Activated gamma-delta T cell treated with anti-CD3 and anti-CD28 coated beads, Interleukin-2, amount 50 U/mL, for 16 hours (primary cell): ENCODE results near the gene SMAD3.

Experiments used
- DNase-seq: peaks from one replicate; pipeline ENCODE4 v3.0.0-alpha.2; 2020; ENCODE audit warnings: low read depth

Gene SMAD3

DNA sequence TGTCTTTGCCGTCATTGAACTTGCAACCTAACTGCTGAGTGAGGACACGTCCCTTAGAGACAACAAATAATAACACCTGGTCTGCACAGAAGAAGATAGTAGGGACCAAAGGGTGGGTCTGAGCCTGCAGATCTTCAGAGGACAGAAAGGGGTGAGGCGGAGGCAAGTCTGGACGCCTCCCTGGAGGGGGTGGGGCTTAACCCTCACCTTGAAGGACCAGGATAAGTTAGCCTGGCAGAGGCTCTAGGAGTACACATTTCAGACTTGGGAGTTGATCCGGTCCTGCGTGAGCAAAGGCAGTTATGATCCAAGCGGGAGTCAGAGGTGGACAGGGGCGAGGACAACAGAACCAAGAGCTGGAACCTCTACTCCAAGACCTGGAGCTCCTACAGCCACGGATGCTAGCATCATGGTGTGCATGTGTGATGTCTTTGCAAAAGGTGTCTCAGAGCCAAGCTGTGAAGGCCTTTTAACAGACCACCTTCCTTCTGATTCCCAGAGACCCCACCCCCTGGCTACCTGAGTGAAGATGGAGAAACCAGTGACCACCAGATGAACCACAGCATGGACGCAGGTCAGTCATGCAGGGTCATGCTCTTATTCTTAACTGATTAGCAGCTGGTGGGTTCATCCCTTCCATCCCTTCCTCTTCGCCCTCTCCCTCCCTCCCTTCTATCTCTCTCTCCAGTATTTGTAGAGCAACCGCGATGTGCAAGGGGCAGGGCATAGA is 101.0 kb downstream of the SMAD3 start:
- DNase-seq = no peak

DNA sequence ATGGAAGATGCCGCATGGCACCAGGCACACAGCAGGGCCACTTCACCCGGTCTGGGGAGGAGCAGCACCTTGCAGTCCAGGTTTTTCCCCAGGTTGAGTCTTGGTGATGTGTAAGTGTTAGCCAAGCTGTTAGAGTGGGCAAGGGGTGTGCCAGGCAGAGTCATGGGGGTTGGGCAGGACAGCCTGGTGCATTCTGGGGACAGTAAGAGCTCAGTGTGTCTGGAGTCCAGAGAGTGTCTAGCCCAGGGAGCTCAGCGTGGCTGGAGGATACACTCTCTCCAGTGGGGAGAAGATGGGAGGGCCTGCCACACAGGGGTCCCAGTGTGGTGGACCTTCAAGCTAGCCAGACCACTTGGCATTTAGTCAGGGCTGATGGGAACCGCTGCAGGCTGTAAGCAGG is 101.7 kb downstream of the SMAD3 start:
- DNase-seq = no peak

DNA sequence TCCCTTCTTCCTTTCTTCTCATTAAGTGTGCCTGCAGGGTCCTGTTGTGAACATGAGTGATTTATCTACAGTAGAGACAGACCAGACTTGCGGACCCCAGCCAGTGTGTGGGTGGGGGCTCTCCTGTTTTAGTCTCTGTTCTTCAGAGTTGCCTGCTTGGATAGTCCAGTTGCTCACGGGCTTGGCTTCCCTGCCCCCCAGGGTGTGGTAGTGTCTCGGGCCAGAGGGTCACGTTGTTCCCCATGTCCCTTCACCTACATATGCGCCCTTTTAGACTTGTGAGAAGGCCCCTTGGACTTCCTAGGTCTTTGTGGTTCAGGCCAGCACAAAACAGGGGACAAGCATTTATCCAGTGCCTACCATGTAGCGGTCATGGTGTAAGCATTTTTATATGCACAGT is 103.3 kb downstream of the SMAD3 start:
- DNase-seq = no peak

DNA sequence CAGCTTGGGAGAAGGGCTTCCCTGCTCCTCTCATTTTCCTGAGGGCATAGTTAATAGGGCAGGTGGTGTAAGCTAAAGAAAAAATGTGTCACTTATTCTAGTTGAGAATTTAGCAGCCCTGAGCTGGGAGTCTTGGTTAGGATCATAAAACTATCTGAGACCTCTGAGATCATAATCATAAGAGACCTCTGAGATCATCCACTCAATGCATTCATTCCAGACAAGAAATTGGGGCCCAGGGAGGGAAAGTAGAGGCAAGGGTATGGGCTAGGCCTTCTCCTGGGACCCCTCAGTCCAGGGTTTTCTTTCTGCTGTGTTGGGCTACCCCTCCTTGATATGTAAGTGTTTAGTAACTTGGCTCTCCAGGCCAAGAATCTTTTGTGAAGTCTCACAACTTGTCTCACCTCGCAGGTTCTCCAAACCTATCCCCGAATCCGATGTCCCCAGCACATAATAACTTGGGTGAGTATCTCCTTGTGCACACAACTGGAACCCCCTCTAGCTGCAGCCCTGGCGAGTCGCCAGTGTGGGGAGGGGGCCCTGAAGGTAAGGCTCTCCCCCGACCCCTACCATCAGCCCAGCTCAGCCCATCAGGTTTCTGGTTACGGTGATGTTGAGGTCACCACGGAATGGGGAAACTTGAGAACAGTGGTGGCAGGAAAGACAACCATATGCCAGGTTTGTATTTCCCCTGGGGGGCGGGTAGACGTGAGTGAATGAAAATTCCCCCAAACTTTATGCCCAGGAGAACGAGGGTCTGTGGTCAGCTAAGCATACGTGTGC is 104.9 kb downstream of the SMAD3 start:
- no peak for DNase-seq

DNA sequence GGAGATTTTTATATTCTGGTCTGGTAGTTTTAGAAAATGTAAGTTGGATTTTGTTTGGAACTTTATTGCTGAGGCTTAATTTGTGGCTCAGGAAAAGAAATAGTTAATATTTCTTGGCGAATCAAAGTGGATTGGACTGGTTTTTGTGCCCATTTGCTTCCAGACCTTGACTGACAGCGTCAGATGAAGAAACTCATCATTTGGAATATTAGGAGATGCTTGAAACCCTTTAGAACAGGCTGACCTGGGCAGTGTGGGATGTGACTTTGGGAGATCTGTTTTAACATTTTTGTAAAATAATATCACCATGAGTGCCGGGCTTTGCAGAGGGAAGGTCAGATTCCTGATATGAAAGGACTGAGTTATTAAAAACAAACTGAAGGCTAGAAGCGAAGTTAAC is 106.1 kb downstream of the SMAD3 start:
- no peak for DNase-seq

DNA sequence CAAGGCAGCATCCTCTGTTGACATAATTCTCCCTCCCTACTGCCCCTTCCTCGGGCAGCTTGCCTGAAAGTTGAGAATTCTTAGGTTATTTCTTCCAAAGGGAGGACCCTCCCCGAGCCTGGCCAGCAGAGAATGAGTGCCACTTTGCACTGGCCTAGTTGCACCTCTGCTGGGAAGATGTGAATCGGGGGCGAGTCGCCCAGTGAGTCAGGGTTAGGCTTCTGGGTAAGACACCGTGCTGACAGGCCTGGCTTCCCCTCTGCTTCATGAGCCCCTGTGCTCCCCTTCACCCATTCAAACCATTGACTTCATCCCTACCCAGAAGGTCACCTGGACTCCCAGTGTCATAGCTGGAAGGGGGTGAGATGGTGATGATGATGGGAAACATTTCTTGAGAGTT is 106.8 kb downstream of the SMAD3 start:
- DNase-seq = no peak

DNA sequence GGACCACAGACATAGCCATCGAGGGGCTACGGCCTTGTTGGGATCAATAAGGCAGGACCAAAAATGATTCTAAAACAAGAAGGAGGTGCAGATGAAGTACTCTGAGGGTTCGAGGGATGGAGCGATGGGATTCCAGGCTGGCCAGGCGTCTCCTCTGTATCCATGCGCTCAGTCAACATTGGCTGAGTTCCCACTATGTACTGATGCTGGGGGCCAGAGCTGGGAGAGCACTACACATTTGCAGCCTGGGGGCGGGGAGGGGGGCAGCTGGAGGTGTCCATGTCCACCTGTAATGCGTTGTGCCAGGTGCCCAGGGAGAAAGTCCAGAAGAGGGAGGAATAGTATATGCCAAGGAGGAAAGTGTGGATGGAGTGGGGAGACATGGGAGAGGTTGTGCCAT is 107.6 kb downstream of the SMAD3 start:
- DNase-seq = no peak

DNA sequence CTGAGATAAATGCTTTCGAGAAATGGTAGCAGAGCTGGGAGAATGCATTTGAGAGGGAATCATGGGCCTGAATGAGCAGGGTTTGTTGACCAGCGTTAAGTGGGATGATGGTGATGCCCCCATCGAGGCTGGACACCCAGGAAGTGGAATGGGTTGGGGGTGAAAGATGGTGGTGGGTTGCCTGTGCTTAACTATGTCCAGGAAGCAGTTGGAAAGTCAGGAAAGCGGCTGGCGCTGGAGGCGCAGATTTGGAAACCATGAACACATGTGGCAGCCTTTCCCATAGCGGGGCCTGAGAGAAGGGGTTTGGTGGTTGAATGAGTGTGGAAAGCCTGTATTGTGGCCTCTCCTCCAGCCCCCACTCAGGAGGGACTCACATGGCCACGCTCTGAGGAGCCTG is 108.4 kb downstream of the SMAD3 start:
- no peak for DNase-seq

DNA sequence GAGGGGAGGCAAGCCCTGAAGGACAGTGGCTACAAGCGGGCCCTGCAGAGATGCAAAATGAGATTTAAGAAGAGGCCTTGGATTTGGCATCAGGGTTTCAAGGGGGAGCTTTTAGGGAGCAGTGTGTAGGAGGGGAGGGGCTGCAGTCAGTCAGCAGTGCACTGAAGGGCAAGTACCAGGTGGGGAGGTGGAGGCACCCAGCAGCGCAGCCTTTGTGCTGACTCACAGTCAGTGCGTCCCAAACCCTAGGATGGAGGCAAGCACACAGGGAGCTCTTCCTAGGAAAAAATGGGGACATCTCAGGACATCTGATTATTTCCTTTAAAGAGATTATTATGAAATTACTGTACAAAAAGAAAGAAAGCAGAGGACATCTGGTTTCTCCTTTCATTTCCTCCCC is 109.0 kb downstream of the SMAD3 start:
- no peak for DNase-seq

DNA sequence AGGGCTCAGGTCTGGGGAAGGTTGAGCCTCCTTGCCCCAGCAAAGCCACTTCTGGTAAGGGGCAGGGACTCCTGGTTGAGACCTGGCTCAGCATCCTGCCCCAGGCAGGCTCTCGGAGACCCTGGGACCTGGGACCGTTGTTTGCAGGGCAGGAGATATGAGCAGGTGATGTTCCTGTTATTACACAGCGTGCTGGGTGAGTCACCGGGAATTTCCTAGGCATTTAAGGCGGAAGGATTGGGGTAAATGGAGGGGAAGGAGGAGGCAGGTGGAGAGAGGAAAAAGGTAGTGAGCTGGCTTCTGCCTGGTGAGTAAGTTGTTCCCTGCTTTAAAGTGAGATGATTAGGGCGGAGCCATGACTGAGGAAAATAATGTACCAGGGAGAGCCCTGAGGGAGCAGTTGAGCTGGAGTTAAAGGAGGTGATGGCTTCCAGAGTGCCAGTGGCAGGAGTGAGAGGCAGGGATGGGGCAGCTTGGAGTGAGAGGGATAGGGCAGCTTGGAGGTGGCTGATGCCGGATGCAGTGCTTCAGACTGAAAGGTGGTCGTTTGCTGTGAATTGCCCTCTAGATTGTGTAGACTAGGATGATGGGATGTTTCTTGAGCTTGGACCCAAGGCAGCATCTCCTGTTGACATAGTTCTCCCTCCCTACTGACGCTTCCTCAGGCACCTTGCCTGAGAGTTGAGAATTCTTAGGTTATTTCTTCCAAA is 109.6 kb downstream of the SMAD3 start:
- DNase-seq = no peak

DNA sequence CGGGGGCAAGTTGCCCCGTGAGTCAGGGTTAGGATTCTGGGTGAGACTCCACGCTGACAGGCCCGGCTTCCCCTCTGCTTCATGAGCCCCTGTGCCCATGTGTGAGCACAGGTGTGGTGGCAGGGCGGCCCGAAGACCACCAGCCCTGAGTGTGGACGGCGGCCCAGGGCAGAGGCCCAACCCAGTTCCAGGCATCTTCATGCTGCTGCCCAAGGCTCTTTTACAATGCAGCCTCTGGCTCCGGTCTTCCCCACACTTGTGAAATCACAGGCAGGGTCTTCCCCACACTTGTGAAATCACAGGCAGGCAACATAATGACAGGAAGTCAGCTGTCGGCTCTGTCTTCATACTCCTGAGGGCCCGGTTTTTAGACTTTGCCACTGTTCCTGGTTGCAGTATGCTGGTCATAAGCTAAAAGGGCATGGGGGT is 110.3 kb downstream of the SMAD3 start:
- no peak for DNase-seq

DNA sequence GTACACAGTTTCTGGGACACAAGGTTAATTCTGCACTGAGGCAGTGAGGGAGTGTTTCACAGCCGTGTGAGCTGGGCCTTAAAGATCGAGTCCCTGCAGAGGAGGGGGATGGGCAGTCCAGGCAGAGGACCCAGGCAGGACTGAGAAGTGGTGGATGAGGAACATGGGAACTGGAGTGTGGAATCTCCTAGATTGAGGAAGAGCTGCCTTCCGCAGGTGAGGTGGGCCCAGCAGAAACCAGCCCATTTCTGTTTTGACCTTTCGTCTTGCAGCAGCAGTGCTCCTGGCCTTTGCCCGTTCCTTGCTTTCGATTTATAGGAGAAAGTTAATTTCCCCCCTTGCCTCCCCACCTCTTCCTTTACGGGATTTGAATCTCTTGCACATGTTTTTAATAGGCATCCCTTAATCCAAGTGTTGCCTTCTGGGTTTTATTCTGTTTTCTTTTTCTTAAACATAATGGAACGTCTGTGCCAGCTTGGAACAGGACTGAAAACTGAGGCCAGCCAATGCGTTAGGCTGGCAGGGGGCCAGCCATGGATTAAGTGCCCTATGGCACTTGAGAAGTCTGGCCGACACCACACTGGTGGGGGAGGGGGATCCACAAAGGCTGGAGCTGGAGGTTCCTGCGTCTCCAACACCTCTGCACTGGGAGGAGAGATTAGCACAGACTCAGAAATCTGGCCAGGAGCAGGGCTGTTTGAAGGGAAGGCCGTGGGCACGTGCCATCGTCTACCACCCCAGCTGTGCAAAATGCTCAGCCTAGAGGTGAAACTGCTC is 111.0 kb downstream of the SMAD3 start:
- DNase-seq = no peak

DNA sequence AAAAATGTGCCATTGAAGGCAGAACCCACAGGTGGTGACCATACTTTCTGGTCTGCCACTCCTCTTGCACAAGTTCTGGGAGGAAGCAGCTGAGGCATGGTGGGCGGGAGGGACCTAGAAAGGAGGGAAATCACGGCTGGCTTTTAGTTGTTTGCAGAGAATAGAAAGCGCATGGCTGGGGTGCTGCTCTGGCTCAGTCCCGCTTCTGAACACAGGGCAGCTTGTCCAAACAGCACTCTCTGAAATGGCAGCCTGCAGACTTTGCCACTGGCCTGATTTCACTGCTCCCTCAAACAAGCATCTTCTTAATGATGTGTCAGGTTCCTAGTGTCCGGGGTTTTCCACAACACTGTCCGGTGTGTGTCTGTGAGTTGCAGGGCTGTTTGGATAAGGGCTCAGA is 112.3 kb downstream of the SMAD3 start:
- no peak for DNase-seq

DNA sequence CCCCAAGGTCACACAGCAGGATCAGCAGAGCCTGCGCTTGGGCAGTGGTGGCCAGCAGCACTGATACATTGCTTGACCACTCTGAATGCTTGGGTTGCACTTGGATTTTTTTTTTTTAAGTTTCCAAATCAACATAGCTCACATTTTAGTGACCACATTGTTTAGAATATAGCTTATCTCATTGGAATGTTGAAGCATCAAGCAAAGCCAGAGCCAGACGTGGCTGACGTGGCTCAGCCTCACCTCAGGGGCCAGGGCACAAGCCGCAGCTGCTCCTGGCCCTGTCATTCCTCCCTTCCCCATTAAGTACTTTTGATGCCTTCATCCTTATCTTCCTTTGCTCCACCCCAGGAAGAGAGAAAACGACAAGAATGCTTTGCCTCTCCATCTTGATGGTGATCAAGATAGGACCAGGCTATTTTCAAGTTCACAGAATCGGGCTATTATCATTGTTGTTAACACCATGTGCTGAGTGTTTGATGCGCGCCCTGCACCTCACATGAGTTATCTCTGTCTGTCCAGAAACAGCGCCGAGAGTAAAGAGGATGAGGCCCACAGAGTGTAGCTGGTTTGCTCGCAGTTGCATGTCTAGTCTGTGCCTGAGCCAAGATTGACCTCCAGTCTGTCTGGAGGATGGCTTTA is 113.3 kb downstream of the SMAD3 start:
- DNase-seq = no peak

DNA sequence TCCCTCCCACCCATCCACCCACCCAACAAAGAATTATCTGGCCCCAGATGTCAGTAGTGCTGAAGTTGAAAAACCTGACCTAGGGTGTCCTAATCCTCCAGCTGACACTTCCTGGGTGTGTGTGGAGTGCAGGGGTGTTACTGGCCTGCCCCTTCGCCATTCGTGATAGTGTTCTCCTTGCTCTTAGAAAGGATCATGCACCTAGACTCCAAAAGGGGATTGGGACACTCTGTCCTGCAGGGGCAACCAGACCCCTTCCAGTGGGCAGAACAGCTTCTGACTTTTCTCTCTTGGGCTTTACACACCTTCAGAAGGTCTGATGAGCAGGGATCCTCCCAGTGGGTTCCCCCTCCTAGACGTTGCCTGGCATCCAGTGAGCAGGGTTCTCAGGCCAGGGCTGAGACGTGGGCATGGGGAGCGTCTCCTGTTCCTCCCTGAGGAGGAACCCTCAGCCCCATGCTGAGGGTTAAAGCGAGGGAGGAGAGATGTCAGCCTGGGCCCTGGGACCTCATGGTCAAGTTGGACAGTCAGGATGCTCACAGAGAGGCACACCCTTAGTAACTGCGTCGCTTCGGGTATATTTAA is 114.1 kb downstream of the SMAD3 start:
- no peak for DNase-seq

DNA sequence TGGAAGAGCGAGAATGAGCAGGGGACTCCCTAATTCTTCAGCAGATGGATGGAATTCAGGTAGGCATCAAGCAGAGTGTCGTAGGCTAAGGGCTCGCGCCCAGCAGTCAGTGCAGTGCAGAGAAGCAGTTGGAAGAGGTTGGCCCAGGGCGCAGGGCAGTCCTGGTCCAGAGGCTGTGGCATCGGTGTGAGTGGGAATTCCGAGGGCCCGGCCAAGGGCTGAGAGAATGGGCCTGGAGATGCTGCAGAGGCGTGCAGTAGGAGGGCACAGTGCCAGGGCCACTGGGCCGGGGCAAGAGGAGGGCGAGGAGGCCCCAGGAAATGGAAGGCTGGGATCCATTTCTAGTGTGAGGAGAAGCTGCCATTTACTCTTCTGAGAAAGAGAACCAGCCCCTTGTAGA is 114.6 kb downstream of the SMAD3 start:
- no peak for DNase-seq

DNA sequence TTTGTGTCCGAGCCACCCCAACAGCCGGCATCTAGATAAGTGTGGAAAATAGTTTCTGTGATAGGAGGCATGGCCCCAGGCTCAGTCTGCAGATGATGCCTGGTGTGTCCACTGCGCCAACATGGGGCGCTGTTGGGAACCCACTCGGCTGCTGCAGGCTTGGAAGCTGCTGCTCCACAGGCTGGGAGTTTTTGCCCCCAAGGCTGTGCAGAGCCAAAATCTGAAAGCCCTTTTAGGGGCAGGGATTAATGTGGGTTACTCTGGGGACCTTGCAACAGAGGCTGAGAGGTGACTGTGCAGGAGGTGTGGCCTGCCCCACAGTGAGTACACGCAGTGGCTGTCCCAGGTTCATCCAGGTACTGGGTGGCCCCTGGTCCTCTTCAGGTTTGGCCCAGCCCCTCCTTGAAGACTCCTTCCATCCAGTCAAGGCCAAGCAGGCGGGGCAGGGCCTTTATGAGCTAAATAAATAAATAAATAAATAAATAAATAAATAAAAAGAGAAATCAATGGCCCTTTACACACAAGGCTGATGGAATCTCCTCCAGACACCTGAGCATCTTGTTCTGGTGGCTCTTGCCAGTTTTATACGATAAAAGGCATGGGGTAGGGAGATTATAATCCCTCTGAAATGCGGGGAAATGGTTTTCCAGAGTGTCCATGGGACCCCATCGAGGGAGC is 115.3 kb downstream of the SMAD3 start:
- DNase-seq = no peak

DNA sequence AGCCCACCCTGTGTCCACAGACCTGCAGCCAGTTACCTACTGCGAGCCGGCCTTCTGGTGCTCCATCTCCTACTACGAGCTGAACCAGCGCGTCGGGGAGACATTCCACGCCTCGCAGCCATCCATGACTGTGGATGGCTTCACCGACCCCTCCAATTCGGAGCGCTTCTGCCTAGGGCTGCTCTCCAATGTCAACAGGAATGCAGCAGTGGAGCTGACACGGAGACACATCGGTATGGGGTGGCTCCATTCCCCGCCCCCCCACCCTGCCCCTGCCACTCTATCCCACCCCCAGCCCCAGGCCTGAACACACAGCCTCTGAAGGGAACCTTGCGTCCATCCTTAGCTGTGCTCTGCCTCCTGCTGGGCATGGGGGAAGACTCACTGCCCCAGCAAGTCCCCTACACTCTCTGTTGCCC is 115.8 kb downstream of the SMAD3 start:
- no peak for DNase-seq

DNA sequence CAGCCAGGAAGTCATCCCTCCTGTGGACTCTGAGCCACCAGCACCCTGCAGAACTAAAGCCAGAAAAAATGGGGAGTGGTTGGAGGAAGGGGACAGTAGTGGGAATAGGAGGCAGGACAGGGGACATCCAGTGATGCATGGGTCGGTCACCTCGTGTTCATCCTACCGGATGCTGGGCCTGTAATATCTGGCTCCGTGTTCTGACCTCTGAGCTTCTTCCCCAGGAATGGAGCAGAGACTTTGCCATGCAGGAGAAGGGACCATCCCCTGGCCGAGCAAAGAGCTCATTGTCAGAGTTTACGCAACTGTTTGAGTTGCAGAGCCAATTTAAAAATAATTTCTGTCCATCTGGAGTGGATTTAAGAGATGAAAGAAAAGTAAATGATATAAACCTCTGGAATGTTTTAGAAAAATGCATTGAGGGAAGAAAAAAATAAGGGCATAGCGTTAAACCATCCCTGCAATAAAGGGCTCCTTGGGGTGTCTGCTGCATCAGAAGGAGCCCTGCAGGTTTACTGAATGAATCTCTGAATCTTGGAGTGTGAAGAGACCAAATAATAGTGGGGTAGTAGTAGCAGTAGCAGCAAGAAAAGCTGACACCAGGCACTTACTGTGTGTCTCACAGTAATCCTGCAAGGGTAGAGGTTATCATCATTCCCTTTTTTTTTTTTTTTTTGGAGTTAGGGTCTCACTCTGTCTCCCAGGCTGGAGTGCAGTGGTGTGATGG is 118.2 kb downstream of the SMAD3 start:
- DNase-seq = no peak
